SK-N-MC (cell line): Measurements from ENCODE around the gene CAMK1D.
"Not testable (repeated sequence)": the region's sequence is repeated elsewhere in the genome, so short reads cannot be mapped to it uniquely, and the experiment has no call there.

Experiments
- DNase-seq: peaks from one replicate; pipeline ENCODE4 v3.0.0-alpha.2; 2011; ENCODE audit warnings: low read depth, low spot score
- H3K27ac ChIP-seq: fragments of 200-600 bp; sonication (generic); 2 replicates; pipeline ENCODE4 v1.5.1; 2016; ENCODE audit warnings: mixed run types
- H3K36me3 ChIP-seq: fragments of 200-600 bp; sonication (generic); 2 replicates; pipeline ENCODE4 v1.6.1; 2017; ENCODE audit warnings: antibody characterized with exemption, low read length, mixed read lengths; ENCODE audit not compliant: insufficient read depth
- H3K4me3 ChIP-seq: fragments of 200-600 bp; sonication (generic); 2 replicates; pipeline ENCODE4 v1.5.1; 2016
- H3K9ac ChIP-seq: fragments of 200-600 bp; sonication (generic); 2 replicates; pipeline ENCODE4 v1.8.0; 2017; ENCODE audit warnings: mixed run types, mixed read lengths; ENCODE audit not compliant: insufficient read length
- H3K9me3 ChIP-seq: fragments of 200-600 bp; sonication (generic); 2 replicates; pipeline ENCODE4 v1.6.1; 2017; ENCODE audit warnings: low read depth, mild to moderate bottlenecking, antibody characterized with exemption, low read length, moderate library complexity, mixed read lengths
- EZH2 ChIP-seq: fragments of 200-600 bp; sonication (generic); IDR thresholded peaks from one replicate; pipeline ENCODE4 v1.6.1; 2017; ENCODE audit warnings: antibody characterized with exemption
- FOXP2 ChIP-seq: optimal IDR thresholded peaks from 2 replicates; pipeline ENCODE3; 2011; ENCODE audit warnings: mild to moderate bottlenecking, moderate library complexity; ENCODE audit not compliant: insufficient read depth; ENCODE audit errors: extremely low read length, control extremely low read depth
- POLR2AphosphoS5 ChIP-seq: IDR thresholded peaks from 2 replicates; pipeline ENCODE4 v1.6.1; 2012; ENCODE audit warnings: mild to moderate bottlenecking, low read depth, low read length, borderline replicate concordance

Gene CAMK1D

DNA sequence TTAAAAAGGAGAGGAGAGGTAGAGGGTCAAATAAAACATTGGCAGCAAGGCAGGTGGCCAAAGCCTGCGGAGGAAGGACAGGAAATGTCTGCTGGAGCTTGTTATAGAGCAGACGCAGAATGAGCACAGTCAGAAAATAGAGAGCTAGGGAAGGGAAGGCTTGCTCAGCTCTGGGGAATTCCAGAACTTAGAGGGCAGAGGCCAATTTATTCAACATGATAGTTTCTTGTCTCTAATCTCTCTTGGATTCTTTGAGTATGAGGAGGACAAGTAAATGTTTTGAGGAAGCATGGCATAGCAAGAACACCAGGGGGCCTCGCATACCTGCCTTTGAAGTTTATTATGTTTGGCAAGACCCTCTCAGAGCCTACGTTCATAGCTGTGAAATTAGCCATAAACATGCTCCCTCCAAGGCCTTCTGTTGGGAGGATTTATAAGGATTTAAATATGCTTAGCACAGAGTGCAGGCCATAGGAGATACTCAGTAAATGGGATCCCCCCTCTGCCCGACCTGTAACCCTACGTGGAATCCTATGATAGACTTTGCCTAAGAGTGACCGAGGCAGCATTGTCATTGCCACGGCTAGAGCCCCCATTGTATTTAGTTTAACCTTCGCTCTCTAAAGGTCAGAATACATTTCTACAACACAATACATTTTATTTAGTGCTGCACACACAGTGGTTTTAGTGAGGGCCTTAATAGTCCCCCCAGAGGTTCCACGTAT, 358.3 kb downstream of the CAMK1D start:
- no peak overlapping the region for H3K4me3 ChIP-seq
- H3K9me3 ChIP-seq: no peaks in the 10 kb centered on the region
- no peak for DNase-seq
- H3K9ac ChIP-seq: no peak overlapping the region
- H3K36me3 ChIP-seq: no peaks in the 10 kb centered on the region
- H3K27ac ChIP-seq: no peak overlapping the region
- TF ChIP-seq FOXP2 (no peak), POLR2AphosphoS5 (no peak), EZH2 (no peak)

DNA sequence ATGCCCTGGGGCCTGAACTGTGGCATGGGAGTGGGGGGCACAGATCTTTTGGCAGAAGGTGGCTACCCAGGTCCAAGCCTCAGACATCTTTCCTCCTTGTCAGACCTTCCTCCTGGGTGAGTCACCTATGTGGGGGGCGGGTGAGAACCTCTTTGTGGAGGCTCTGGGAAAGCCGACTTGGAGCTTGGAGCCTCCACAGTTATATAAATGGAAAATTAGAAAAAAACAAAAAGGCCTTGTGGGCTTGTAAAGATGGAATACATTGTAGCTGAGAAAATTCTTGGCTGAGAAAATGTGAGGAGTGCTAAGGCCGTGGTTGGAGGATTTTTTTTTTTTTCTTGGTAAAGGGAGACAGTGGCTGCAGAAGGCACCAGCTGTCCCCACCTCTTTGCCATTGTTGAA, 359.7 kb downstream of the CAMK1D start:
- Histone ChIP-seq H3K27ac (peak overlapping the region; percentile 76), H3K36me3 (no peaks in the 10 kb centered on the region), H3K9ac (no peak overlapping the region), H3K4me3 (no peak overlapping the region), H3K9me3 (no peaks in the 10 kb centered on the region)
- DNase-seq: no peak
- no peak for TF ChIP-seq FOXP2
- TF ChIP-seq EZH2: no peak
- no peak for TF ChIP-seq POLR2AphosphoS5

DNA sequence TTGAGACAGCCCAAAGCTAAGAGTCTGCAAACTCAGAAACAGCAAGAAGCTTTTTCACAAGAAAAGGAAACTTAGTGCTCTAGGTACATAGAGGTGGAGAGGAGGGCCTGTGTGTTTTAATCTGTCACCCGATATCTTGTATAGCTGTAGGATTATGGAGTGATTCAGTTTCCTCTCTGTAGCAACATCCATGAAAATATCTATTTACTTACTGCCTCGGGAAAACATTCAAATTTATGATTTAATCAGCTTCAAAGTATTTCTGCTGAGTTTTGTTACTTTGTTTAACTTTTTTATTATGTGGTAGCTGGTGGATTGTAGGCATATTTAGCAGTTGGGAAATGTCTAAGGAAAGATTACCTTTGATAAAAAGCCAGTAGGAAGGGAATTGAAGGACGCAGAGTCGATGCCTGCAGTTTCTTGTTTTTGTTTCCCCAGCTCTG, 360.2 kb downstream of the CAMK1D start:
- no peak for DNase-seq
- 0 out of 2 replicates have a peak overlapping the region, but pooled peaks have one; percentile 18 for H3K4me3 ChIP-seq
- H3K9me3 ChIP-seq: no peaks in the 10 kb centered on the region
- peak overlapping the region; percentile 76 for H3K27ac ChIP-seq
- H3K36me3 ChIP-seq: no peaks in the 10 kb centered on the region
- H3K9ac ChIP-seq: peak overlapping the region; percentile 37
- no peak for TF ChIP-seq EZH2
- no peak for TF ChIP-seq POLR2AphosphoS5
- TF ChIP-seq FOXP2: no peak

DNA sequence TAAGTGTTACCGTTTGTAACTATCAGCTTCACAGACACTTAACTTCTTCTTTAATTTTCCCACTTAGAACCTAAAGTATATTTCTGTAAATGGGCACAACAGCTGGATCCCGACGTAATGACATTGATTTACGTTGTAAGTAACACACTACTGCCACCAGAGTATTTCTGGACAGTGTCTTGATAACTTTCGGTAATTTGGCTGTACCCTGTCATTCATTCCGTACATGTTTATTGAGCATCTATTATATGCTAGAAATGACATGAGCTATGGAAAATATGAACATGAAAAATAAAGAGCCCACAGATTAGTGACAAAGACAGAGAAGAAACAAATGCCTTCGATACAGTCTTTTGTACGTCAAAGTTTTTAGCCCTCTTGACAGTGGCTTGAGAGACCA, 360.8 kb downstream of the CAMK1D start:
- H3K4me3 ChIP-seq: no peak overlapping the region
- no peak overlapping the region for H3K9ac ChIP-seq
- no peaks in the 10 kb centered on the region for H3K36me3 ChIP-seq
- no peak for DNase-seq
- no peak for TF ChIP-seq FOXP2
- no peak for TF ChIP-seq POLR2AphosphoS5
- no peak for TF ChIP-seq EZH2
- H3K9me3 ChIP-seq: no peaks in the 10 kb centered on the region
- H3K27ac ChIP-seq: peak overlapping the region; percentile 76; the same call in 1 of the 2 replicates

DNA sequence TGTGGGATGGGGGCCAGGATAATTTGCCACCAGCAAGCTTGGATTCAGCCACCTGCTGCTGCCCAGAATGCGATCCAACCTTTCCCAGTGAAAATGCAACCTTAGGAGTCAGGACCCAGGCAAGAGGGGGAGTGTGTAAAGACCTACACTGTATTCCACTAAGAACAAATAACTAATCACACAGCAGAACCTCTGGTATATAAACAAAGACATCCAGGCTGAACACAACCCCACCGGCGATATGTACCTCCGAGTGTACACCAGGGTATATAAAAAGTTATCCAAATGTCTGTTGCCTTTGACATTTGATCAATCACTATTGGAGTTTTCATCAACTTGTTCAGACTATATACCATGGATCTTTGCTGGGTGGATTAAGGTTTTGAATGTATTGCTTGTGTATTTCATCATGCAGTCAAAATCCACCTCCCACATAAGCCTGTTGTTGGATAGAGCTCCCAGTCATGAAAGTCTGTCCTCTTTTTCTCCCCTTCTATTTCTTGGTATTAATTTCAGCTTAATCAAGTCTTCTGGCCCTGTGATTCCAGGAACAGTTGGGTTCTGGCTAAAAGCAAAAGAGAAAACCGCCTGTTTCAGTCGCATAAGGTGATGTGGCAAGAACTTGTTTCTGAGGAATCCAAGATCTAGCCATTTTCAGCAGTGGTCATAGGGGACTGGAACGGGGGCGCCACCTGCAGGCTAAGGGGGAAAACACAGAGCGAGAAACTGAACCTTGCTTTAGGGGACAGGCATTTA, 361.4 kb downstream of the CAMK1D start:
- TF ChIP-seq EZH2 (no peak), POLR2AphosphoS5 (no peak), FOXP2 (no peak)
- H3K4me3 ChIP-seq: peak overlapping the region; percentile 37; the same call in 1 of the 2 replicates
- H3K9me3 ChIP-seq: no peaks in the 10 kb centered on the region
- H3K27ac ChIP-seq: peak overlapping the region; percentile 76
- peak; percentile 48 for DNase-seq
- H3K9ac ChIP-seq: peak overlapping the region; percentile 63
- no peaks in the 10 kb centered on the region for H3K36me3 ChIP-seq

DNA sequence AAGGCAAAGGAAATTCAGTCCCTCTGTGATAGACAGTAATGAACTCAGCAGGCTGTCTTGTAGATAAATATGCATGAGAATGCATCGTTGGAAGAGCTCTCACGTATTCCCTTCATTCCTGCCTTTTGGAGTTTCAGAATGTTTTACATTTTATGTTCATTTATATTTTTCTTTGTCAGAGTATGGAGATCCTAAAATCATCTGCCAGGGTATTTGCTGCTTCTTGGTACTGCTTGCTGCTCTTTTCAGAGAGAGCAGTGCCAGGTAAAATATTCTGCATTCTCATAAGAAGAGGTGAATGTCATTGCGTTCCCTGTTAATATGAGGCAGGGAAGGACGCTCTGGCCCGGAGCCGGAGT, 362.0 kb downstream of the CAMK1D start:
- Histone ChIP-seq H3K27ac (no peak overlapping the region; the same call in 1 of the 2 replicates), H3K4me3 (no peak overlapping the region), H3K36me3 (no peaks in the 10 kb centered on the region), H3K9me3 (no peaks in the 10 kb centered on the region), H3K9ac (no peak overlapping the region)
- TF ChIP-seq FOXP2 (no peak), POLR2AphosphoS5 (no peak), EZH2 (no peak)
- DNase-seq: no peak

DNA sequence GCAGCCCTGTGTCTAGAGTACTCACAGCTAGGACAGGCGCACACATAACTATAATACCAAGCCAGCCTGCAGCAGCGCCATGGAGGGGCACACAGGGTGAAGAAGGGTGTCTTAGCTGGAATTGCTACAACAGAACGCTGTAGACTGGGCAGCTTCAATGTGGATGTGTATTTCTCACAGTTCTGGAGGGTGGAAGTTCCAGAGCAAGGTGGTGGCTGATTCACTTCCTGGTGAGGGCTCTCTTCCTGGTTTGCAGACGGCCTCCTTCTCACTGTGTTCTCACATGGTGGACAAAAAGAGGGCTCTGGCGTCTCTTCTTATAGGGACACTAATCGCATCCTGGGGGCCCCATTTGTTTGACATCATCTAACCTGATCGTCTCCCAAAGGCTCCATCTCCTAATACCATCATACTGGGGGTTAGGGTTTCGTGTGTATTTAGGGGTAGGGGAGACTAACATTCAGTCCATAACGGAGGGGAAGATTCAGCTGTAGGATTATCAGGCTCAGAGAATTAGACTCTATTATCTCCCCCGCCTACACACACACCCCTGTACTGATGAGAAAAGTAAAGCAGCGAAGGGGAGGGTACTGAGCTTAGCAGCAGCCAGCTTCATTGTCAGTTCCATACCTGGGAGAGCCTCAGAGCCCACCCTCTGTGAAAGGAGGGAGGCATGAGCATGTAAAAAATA, 363.1 kb downstream of the CAMK1D start:
- no peaks in the 10 kb centered on the region for H3K9me3 ChIP-seq
- TF ChIP-seq POLR2AphosphoS5 (no peak), EZH2 (no peak), FOXP2 (no peak)
- no peak overlapping the region for H3K4me3 ChIP-seq
- H3K27ac ChIP-seq: no peak overlapping the region
- no peaks in the 10 kb centered on the region for H3K36me3 ChIP-seq
- no peak for DNase-seq
- no peak overlapping the region for H3K9ac ChIP-seq

DNA sequence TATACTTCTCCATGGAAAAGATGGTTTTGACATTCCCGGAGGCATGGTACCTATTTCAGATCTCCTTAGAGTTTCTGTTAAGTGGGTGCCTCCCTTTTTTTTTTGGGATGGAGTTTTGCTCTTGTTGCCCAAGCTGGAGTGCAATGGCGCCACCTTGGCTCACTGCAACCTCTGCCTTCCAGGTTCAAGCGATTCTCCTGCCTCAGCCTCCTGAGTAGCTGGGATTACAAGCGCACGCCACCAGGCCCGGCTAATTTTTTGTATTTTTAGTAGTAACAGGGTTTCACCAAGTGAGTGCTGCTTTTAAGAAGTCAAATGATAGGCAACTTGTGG, 363.6 kb downstream of the CAMK1D start:
- H3K36me3 ChIP-seq, H3K9me3 ChIP-seq, H3K4me3 ChIP-seq, H3K27ac ChIP-seq, H3K9ac ChIP-seq, DNase-seq: not testable (repeated sequence)

DNA sequence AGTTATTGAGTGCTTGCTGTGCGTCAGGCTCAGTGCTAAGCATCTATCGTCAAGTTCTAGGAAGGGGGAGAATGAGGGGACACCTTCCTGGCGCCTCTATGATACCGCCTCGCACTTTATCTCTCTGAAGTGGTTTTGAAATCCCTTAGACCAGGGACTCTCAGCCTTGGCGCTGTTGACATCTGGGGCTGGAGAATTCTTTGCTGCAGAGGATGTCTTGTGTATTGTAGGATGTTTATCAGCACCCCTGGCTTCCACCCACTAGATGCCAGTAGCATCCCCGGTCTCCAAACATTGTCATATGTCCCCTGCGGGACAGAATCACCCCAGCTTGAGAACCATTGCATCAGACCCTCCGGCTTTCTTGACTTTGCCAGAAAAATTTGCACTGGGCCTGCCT, 366.7 kb downstream of the CAMK1D start:
- TF ChIP-seq EZH2 (no peak), POLR2AphosphoS5 (no peak), FOXP2 (no peak)
- no peaks in the 10 kb centered on the region for H3K9me3 ChIP-seq
- no peak overlapping the region for H3K9ac ChIP-seq
- no peaks in the 10 kb centered on the region for H3K36me3 ChIP-seq
- H3K4me3 ChIP-seq: no peak overlapping the region
- DNase-seq: no peak
- H3K27ac ChIP-seq: no peak overlapping the region
